Heart right ventricle (tissue), 16 donors: ENCODE data around the gene RGP1. TPM values are rescaled to one million over a fixed set of nuclear protein-coding genes. Genes with fewer than 3 reads are reported as not detected.

Source experiments
- ATAC-seq, 8 donors: fragments of 200-7000 bp; cut with Tn5 transposase; one replicate each; pipeline ENCODE4 v1.9.1; 2020; ENCODE audit warnings: mild to moderate bottlenecking in 8 of 8, moderate library complexity in 8 of 8, moderate number of reproducible peaks in 1 of 8
- DNase-seq, 2 donors: peaks; one replicate each; pipeline ENCODE4 v3.0.0-alpha.2; 2020
- H3K27ac ChIP-seq, 10 donors: fragments of 200-600 bp; sonication (generic) in 2 of 10; one replicate each; pipeline versions ENCODE4 v1.5.0 to v1.8.0; 2020 to 2022; ENCODE audit warnings: mild to moderate bottlenecking in 3 of 10
- H3K27me3 ChIP-seq, 7 donors: fragments of 200-600 bp; one replicate each; pipeline ENCODE4 v1.8.0; 2021 to 2022; ENCODE audit warnings: mild to moderate bottlenecking in 2 of 7
- H3K36me3 ChIP-seq, 9 donors: fragments of 200-600 bp; sonication (generic) in 1 of 9; one replicate each; pipeline versions ENCODE4 v1.5.0 to v1.8.0; 2020 to 2022; ENCODE audit warnings: mild to moderate bottlenecking in 2 of 9
- H3K4me1 ChIP-seq, 9 donors: fragments of 200-600 bp; sonication (generic) in 1 of 9; one replicate each; pipeline versions ENCODE4 v1.5.0 to v1.8.0; 2020 to 2022; ENCODE audit warnings: mild to moderate bottlenecking in 4 of 9
- H3K4me3 ChIP-seq, 10 donors: fragments of 200-600 bp; sonication (generic) in 2 of 10; one replicate each; pipeline versions ENCODE4 v1.5.0 to v1.8.0; 2020 to 2022; ENCODE audit warnings: mild to moderate bottlenecking in 7 of 10, moderate library complexity in 2 of 10
- H3K9me3 ChIP-seq, 11 donors: fragments of 200-600 bp in 10 of 11; sonication (generic) in 2 of 11; one replicate each; pipeline versions ENCODE4 v1.5.0 to v1.8.0; 2013 to 2022; ENCODE audit warnings: mild to moderate bottlenecking in 2 of 11, control low read depth in 1 of 11, moderate library complexity in 1 of 11
- CTCF ChIP-seq, 9 donors: fragments of 200-600 bp; sonication (generic) in 2 of 9; IDR thresholded peaks; one replicate each; pipeline versions ENCODE4 v1.5.0 to v1.8.0; 2021 to 2022; ENCODE audit warnings: antibody characterized with exemption in 9 of 9, mild to moderate bottlenecking in 5 of 9, moderate library complexity in 1 of 9
- WGBS, 2 donors: extraction: QIAGEN DNeasy Blood & Tissue Kit; methylation state at CpG; one replicate each; pipeline ENCODE4 v1.1.7; 2013; ENCODE audit warnings: inconsistent platforms in 1 of 2; 5-methylcytosine and 5-hydroxymethylcytosine counted together
- intact Hi-C, 10 donors: fragments of 100-400 bp; cut with DNase I; formaldehyde crosslinking; loops; one replicate each; pipeline versions ENCODE4 v1.11.1 to v1.14.2; 2022
- polyA plus RNA-seq, 2 donors: library from polyadenylated mRNA; stranded (reverse); fragments of 200-250 nt; gene quantifications; one replicate each; pipeline ENCODE4 v1.2.3, GENCODE V29; 2013
- total RNA-seq, 10 donors: library from RNA; stranded (reverse); fragmentation: NEBNext Ultra II Directional in 3 of 10; extraction: Animal tissue kit (Norgen Biotek cat#: 25700) in 3 of 10; gene quantifications; one replicate each; pipeline versions ENCODE4 v1.2.1 to v1.2.4, GENCODE V29; 2021 to 2023
- donor health status: Arrhythmogenic right ventricular cardiomyopathy.
- donor health status: ischemic (EF 13 %, LVEDD 7.1; RV severe dilation, severe dysfunction).
- donor health status: healthy with polysubstance abuse.
- donor health status: DM: no; HTN: yes; CAD: no.
- donor health status: DM: no; HTN: no; CAD: no.
- donor health status: ischemic (EF 25% LVEDD 6.9; RV normal size, moderate dysfunction).
- donor health status: ischemic (EF 25% LVEDD 5.7; RV mildly dilated, moderate dysfunction).
- donor health status: healthy.
- donor health status: DM: yes; HTN: yes; CAD: no.
- donor health status: Ischemic cardiomyopathy.
- donor health status: ischemic (EF 35%, LVEDD 5.7; RV mildly dilated, moderate dysfunction).
- donor health status: nonischemic (EF 11% LVEDD 7.7; RV severe dilation, severe dysfunction).
- donor health status: DM: yes; HTN: yes; CAD: no.
- donor health status: PGD.
- donor health status: ischemic (EF 29% LVEDD 5.4; RV normal size, mild dysfunction).
- donor health status: nonischemic (EF 23%, LVEDD 6.1; RV moderate dilation, normal function).

Gene RGP1
- total and polyA plus RNA-seq, 12 donors: 8.2 to 39.4 (median 32.1) TPM

- Histone ChIP-seq H3K27me3 (no peaks in the 10 kb centered on the region), H3K4me1 (peaks cover 0 to 25% (median 9%) of the 10 kb centered on the region in 9 donors), H3K36me3 (no peaks in the 10 kb centered on the region), H3K4me3 (no peak overlapping the region), H3K27ac (no peak overlapping the region), H3K9me3 (no peaks in the 10 kb centered on the region)
- TF ChIP-seq CTCF (IDR thresholded peaks at IDR 0.05): no peak
- 90 to 95% methylated on average over 2 of the region's 2 CpGs for WGBS, 2 donors
- ATAC-seq: no peak
- intact Hi-C loops: no loop called here
- DNase-seq: no peak
Measured at GRCh38 chr9:35763181-35763580, 14.1 kb downstream of the RGP1 start.

DNA sequence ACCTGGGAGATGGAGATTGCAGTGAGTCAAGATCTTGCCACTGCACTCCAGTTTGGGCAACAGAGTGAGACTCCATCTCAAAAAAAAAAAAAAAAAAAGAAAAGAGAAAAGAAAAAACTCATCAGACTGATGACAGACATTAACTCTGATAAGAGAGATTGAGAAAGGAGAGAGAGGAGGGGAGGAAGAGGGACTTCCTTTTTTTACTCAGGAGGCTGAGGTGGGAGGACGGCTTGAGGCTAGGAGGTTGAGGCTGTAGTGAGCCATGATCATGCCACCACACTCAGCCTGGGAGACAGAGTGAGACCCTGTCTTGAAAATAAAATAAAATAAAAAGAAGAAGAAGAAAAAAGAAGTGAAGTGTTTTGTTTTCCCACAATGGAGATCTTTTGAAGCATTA lies 14.7 kb downstream of the RGP1 start:
- 96 to 100% methylated on average over 1 of the region's 1 CpG for WGBS, 2 donors

GRCh38 chr9:35766997-35767396 lies 17.9 kb downstream of the RGP1 start:
- intact Hi-C loops: no loop called here
- ATAC-seq: no peak
- no peaks in the 10 kb centered on the region for H3K36me3 ChIP-seq

More for the DNA sequence above, 14.7 kb downstream of the RGP1 start:
- no peak for TF ChIP-seq CTCF (IDR thresholded peaks at IDR 0.05)
- Histone ChIP-seq H3K4me1 (peaks cover 0 to 18% (median 2%) of the 10 kb centered on the region in 9 donors), H3K36me3 (no peaks in the 10 kb centered on the region), H3K9me3 (no peaks in the 10 kb centered on the region), H3K27me3 (no peaks in the 10 kb centered on the region), H3K27ac (no peak overlapping the region), H3K4me3 (no peak overlapping the region)
- intact Hi-C loops: no loop called here
- ATAC-seq (no peak), DNase-seq (no peak)

DNA sequence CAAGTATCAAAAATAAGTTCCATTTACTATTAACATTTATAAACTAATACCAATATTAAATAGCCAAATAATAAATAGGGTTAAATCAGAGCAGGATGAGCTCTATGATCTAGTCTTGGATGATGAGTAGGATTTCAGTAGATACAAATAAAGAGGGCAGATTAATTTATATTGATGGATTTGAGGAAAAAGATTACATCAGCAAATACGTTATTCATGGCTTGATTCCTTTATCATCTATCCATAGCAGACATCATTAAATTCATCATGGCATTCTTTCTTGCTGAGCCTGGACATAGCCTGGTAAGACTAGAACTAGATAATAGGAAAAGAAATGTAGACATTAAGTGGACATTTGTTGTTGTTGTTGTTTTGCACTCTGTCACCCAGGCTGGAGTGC lies 18.4 kb downstream of the RGP1 start:
- Histone ChIP-seq H3K36me3 (no peaks in the 10 kb centered on the region), H3K27ac (no peak overlapping the region), H3K27me3 (no peaks in the 10 kb centered on the region), H3K4me3 (no peak overlapping the region), H3K9me3 (no peaks in the 10 kb centered on the region), H3K4me1 (peaks cover 7 to 26% (median 19%) of the 10 kb centered on the region in 9 donors)
- 89 to 97% methylated on average over 1 of the region's 1 CpG for WGBS, 2 donors
- intact Hi-C loops: no loop called here
- DNase-seq (no peak), ATAC-seq (no peak)
- no peak for TF ChIP-seq CTCF (IDR thresholded peaks at IDR 0.05)

More at GRCh38 chr9:35766997-35767396, 17.9 kb downstream of the RGP1 start:
- H3K4me3 ChIP-seq: no peak overlapping the region
- WGBS, 2 donors: 83 to 94% methylated on average over 2 of the region's 2 CpGs
- H3K4me1 ChIP-seq: peaks cover 6 to 21% (median 17%) of the 10 kb centered on the region in 9 donors
- H3K27ac ChIP-seq: no peak overlapping the region
- no peak for TF ChIP-seq CTCF (IDR thresholded peaks at IDR 0.05)
- H3K9me3 ChIP-seq: no peaks in the 10 kb centered on the region
- DNase-seq: no peak
- no peaks in the 10 kb centered on the region for H3K27me3 ChIP-seq
